Suprapubic skin (tissue), 4 donors: ENCODE measurements around the gene DNAH11. TPM values are rescaled to one million over a fixed set of nuclear protein-coding genes. Genes with fewer than 3 reads are reported as not detected.

Experiments
- DNase-seq, 2 donors: peaks; one replicate each; pipeline ENCODE4 v3.0.0-alpha.2; 2019; ENCODE audit warnings: low spot score in 2 of 2
- H3K27ac ChIP-seq: fragments of 200-600 bp; sonication (generic); one replicate; pipeline ENCODE4 v1.5.1; 2019
- H3K27me3 ChIP-seq: fragments of 200-600 bp; sonication (generic); one replicate; pipeline ENCODE4 v1.5.1; 2019
- H3K36me3 ChIP-seq: fragments of 200-600 bp; sonication (generic); one replicate; pipeline ENCODE4 v1.5.1; 2019
- H3K4me1 ChIP-seq: fragments of 200-600 bp; sonication (generic); one replicate; pipeline ENCODE4 v1.5.1; 2019
- H3K4me3 ChIP-seq: fragments of 200-600 bp; sonication (generic); one replicate; pipeline ENCODE4 v1.5.1; 2019; ENCODE audit warnings: mild to moderate bottlenecking
- H3K9me3 ChIP-seq: fragments of 200-600 bp; sonication (generic); one replicate; pipeline ENCODE4 v1.5.1; 2019
- EP300 ChIP-seq: sonication (generic); formaldehyde crosslinking; IDR thresholded peaks from one replicate; pipeline ENCODE4 v1.6.1; 2017; ENCODE audit warnings: antibody characterized with exemption
- POLR2A ChIP-seq, 2 donors: fragments of 450-650 bp; IDR thresholded peaks; one replicate each; pipeline ENCODE4 v1.6.1; 2017; ENCODE audit warnings: antibody characterized with exemption in 2 of 2, mild to moderate bottlenecking in 2 of 2, moderate library complexity in 2 of 2
- POLR2AphosphoS5 ChIP-seq, 3 donors: sonication (generic); formaldehyde crosslinking; IDR thresholded peaks; one replicate each; pipeline ENCODE4 v1.6.1; 2017; ENCODE audit warnings: antibody characterized with exemption in 3 of 3
- WGBS: methylation state at CpG from one replicate; pipeline ENCODE4 v1.1.5; 2018; 5-methylcytosine and 5-hydroxymethylcytosine counted together
- total RNA-seq, 4 donors: library from RNA; depleted of rRNA; stranded (reverse); fragments of >200 nt; gene quantifications; one replicate each; pipeline ENCODE4 v1.1.0, GENCODE V29; 2016
- TF ChIP-seq, protein P1 (sequence below), 2 donors: fragments of 200-600 bp in 1 of 2; fragments of 450-650 bp in 1 of 2; sonication (generic) in 1 of 2; IDR thresholded peaks; one replicate each; pipeline ENCODE4 v1.5.1; 2016 to 2019; ENCODE audit warnings: antibody characterized with exemption in 2 of 2, mild to moderate bottlenecking in 1 of 2, moderate library complexity in 1 of 2

DNAH11 gene
- total RNA-seq, 4 donors from 2014 or later, result 0.57 to 48.3 (median 1.8) TPM

DNA sequence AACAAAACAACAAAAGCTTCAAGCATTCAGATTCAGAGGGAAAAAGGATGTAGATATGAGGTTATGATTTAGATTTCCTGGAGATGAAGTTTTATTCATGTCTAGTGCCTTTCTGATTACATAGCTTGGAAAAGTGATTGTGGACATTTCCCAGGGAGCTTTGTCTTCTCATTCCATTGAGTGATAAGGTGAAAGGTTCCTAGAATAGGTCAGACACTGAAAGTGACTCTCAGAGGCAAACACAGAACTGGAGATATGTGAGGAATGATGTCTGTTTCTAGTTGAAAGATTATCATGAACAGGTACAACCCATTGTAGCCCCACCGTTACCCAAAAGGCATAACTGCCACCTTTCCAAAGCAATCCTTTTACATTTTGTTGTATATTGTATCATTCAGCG, 223.4 kb downstream of the DNAH11 start:
- TF ChIP-seq POLR2A (IDR thresholded peaks at IDR 0.05), result no peak
- no peaks in the 10 kb centered on the region for H3K4me1 ChIP-seq
- H3K4me3 ChIP-seq, result no peak overlapping the region
- peaks cover 5% of the 10 kb centered on the region for H3K27me3 ChIP-seq
- WGBS, result 56% methylated on average over 2 of the region's 2 CpGs
- DNase-seq, result no peak
- no peak overlapping the region for H3K27ac ChIP-seq
- H3K36me3 ChIP-seq, result no peaks in the 10 kb centered on the region
- H3K9me3 ChIP-seq, result no peaks in the 10 kb centered on the region

DNA sequence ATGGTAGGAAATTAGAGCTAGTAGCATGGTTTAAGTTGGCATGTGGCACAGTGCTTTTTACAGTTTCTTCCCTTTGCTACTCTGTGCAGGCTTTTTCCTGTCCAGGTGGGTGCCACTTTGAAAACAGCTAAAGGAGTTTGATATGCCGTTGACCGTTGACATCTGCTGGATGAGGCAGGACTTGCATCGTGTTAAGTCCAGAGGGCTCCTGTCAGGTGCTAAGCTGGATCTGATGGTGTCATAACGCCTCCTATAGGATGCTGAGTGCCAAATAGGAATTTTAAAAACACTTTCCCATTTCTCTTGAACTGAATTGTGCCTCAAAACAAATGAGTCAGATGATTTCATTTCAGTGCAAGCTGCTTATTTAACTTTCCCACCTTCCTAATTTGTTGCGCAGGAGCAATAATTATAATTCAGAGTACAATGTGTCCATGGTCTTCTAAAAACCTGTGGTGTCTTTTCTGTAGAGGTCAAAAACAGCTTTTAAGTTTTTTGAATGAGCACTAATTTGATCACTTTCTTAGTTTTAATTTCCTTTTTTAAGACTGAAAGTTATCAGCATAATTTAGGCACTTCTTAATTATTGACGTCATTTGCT, 224.6 kb downstream of the DNAH11 start:
- TF ChIP-seq POLR2A (IDR thresholded peaks at IDR 0.05), result no peak
- TF ChIP-seq, protein P1, sequence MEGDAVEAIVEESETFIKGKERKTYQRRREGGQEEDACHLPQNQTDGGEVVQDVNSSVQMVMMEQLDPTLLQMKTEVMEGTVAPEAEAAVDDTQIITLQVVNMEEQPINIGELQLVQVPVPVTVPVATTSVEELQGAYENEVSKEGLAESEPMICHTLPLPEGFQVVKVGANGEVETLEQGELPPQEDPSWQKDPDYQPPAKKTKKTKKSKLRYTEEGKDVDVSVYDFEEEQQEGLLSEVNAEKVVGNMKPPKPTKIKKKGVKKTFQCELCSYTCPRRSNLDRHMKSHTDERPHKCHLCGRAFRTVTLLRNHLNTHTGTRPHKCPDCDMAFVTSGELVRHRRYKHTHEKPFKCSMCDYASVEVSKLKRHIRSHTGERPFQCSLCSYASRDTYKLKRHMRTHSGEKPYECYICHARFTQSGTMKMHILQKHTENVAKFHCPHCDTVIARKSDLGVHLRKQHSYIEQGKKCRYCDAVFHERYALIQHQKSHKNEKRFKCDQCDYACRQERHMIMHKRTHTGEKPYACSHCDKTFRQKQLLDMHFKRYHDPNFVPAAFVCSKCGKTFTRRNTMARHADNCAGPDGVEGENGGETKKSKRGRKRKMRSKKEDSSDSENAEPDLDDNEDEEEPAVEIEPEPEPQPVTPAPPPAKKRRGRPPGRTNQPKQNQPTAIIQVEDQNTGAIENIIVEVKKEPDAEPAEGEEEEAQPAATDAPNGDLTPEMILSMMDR (IDR thresholded peaks at IDR 0.05), result peak in 1 of 2 donors; percentile 31
- Histone ChIP-seq H3K36me3 (no peaks in the 10 kb centered on the region), H3K9me3 (no peaks in the 10 kb centered on the region), H3K27me3 (peaks cover 5% of the 10 kb centered on the region), H3K4me3 (no peak overlapping the region), H3K27ac (no peak overlapping the region), H3K4me1 (peaks cover 7% of the 10 kb centered on the region)
- 20% methylated on average over 6 of the region's 6 CpGs for WGBS
- no peak for DNase-seq

DNA sequence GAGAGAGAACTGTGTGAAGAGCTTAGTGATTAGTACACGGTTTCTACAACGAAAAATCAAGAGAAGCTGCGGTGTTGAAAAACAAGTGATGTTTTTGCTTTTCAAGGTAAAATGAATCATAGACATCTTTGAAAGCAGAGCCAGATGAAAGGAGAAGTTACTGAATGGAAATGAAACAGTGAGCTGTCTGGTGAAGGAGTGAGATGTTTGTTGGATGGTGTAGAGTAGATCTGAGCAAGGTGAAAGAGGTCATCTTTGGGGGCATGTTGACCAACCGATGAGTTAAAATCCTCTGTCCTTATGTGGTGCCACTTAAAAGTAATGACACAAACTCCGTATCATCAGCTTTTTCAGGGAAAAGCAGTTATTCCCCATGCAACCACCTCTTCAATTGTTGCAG, 225.4 kb downstream of the DNAH11 start:
- 73% methylated on average over 5 of the region's 5 CpGs for WGBS
- peaks cover 7% of the 10 kb centered on the region for H3K4me1 ChIP-seq
- TF ChIP-seq POLR2A (IDR thresholded peaks at IDR 0.05), result no peak
- TF ChIP-seq POLR2AphosphoS5 (IDR thresholded peaks at IDR 0.05), result no peak
- TF ChIP-seq EP300, result no peak
- TF ChIP-seq, protein P1 (IDR thresholded peaks at IDR 0.05), result no peak
- H3K4me3 ChIP-seq, result no peak overlapping the region
- no peaks in the 10 kb centered on the region for H3K9me3 ChIP-seq
- H3K27ac ChIP-seq, result no peak overlapping the region
- no peaks in the 10 kb centered on the region for H3K36me3 ChIP-seq
- DNase-seq, result no peak
- peaks cover 5% of the 10 kb centered on the region for H3K27me3 ChIP-seq

DNA sequence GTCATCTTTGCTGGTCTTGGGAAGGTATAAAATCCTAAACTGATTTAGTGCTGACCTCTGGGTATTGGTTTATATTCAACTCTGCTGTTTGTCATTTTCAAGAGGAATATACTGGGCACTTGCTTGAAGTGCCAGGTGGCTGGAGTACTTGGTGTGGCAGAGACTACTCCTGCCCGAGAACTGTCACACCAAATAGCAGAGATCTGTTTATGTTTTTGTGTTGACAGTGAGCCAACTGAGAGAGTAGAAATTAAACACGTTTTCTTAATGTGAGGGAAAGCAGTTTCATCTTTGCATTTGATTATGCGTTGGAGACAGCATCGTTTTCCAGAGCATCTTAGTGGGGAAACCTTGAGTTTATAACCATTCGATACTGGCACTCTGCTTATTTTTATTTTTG, 228.4 kb downstream of the DNAH11 start:
- DNase-seq, result no peak
- no peaks in the 10 kb centered on the region for H3K9me3 ChIP-seq
- no peak overlapping the region for H3K27ac ChIP-seq
- H3K36me3 ChIP-seq, result no peaks in the 10 kb centered on the region
- TF ChIP-seq, protein P1 (IDR thresholded peaks at IDR 0.05), result no peak
- no peak for TF ChIP-seq POLR2AphosphoS5 (IDR thresholded peaks at IDR 0.05)
- TF ChIP-seq POLR2A (IDR thresholded peaks at IDR 0.05), result no peak
- TF ChIP-seq EP300, result no peak
- H3K4me3 ChIP-seq, result no peak overlapping the region
- H3K27me3 ChIP-seq, result peaks cover 6% of the 10 kb centered on the region
- WGBS, result 52% methylated on average over 5 of the region's 5 CpGs
- H3K4me1 ChIP-seq, result peaks cover 7% of the 10 kb centered on the region

DNA sequence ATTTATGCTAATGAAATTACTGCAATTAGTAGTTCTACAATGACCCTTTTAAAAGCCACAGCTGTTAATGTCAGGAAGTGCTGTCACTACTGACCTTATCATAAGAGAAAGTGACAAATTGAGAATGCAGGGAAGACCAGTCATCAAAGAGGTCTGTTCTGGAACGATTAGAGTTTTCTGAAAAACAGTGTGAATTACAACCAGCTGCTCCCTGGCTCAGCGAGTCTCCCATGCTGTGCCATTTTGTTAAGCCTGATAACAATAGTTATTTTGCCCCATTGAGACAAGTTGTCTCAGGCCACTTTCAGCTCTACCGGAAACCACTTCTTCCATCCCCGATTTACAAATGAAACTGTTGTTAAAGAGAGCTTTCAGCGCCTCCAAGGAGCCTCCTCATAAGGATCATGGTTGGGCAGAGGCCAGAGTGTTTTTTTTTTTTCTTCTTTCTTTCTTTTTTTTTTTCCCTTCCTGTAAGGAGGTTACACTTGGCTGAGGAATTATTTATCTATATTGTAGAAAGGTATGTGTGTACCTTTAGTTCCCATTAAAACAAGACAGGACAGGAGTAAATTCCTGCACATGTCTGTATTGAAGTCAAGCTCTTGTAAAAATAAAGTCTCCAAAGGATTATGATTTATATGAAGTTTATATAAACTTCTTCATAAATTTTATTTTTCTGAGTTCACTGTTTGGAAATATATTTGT, 229.2 kb downstream of the DNAH11 start:
- DNase-seq, result no peak
- 4% methylated on average over 5 of the region's 5 CpGs for WGBS
- no peaks in the 10 kb centered on the region for H3K36me3 ChIP-seq
- H3K4me3 ChIP-seq, result no peak overlapping the region
- H3K27me3 ChIP-seq, result peaks cover 6% of the 10 kb centered on the region
- H3K4me1 ChIP-seq, result peaks cover 7% of the 10 kb centered on the region
- H3K27ac ChIP-seq, result no peak overlapping the region
- TF ChIP-seq POLR2A (IDR thresholded peaks at IDR 0.05), result no peak
- no peak for TF ChIP-seq EP300
- TF ChIP-seq, protein P1 (IDR thresholded peaks at IDR 0.05), result no peak
- no peak for TF ChIP-seq POLR2AphosphoS5 (IDR thresholded peaks at IDR 0.05)
- no peaks in the 10 kb centered on the region for H3K9me3 ChIP-seq
